IPS-NIHi11 (cell line): ENCODE measurements around the gene IGFBP2.

ENCODE experiments used
- DNase-seq: peaks from one replicate; pipeline ENCODE4 v3.0.0; 2012; ENCODE audit warnings: mixed read lengths, low spot score

Gene IGFBP2

DNA sequence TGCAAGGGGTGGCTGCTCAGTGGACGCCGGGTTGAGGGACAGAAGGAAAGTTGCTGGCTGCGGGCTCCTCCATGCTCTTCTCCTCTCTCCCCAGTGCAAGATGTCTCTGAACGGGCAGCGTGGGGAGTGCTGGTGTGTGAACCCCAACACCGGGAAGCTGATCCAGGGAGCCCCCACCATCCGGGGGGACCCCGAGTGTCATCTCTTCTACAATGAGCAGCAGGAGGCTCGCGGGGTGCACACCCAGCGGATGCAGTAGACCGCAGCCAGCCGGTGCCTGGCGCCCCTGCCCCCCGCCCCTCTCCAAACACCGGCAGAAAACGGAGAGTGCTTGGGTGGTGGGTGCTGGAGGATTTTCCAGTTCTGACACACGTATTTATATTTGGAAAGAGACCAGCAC, 30.6 kb downstream of the IGFBP2 start:
- no peak for DNase-seq

- DNase-seq = no peak
Measured at GRCh38 chr2:216664593-216665034, 31.4 kb downstream of the IGFBP2 start.

DNA sequence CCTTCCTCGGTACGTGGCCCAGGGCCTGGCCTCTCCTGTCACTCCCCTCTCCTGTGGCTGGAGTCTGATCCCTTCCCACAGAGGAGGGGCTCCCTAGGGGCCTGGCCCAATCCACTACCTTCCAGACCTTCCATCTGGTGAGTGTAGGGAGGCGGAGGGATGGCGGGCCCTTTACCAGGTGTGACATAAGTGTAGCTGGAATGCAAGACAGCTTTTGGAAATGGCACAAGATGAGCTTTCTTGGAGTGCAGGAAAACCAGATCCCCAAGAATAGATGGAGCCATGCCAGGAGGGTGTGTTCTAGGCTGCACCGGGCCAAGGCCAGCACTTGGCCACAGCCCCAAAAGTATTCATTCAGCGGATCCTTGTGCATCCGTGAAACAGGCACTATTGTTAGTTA, 32.0 kb downstream of the IGFBP2 start:
- peak; percentile 57 for DNase-seq

GRCh38 chr2:216665717-216666116, 32.5 kb downstream of the IGFBP2 start:
- DNase-seq = peak; percentile 87

DNA sequence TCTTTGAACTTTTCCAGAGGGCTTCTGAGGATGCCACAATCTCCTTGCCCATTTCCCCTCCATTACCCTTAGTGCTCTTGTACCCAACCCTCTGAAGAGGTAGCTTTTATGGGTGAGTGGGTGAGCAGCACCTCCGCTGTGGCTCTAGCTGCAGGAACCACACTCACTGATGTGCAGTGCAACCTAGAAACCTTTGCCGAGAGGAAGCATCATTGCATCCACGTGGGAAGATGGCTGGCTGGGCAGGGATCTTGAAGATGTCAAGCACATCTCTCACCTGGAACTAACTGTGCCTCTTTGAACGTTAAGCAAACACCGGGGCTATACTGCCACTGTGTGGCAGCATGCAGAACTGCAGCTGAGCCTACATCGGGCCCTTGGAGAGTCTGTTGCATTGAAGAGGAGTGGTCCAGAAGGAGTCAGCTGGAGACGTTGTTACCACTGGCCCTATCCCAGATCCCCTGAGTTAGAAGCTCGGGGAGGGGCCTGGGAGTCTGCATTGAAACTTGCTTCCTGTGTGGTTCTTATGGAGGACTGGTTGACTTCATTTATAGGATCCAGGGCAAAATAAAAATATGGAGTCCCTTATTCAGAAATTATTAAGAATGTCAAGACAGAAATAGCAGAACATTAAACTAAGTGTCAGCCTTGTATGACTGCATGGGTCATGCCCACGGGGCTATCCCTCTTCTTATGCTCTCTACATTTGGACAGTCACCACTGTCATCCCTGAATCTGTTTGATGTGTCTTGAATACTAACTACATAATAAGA, 33.4 kb downstream of the IGFBP2 start:
- peak; percentile 79 for DNase-seq

- DNase-seq = no peak
Measured at GRCh38 chr2:216670266-216671080, 37.3 kb downstream of the IGFBP2 start.

GRCh38 chr2:216671081-216671411, 37.8 kb downstream of the IGFBP2 start:
- no peak for DNase-seq

DNA sequence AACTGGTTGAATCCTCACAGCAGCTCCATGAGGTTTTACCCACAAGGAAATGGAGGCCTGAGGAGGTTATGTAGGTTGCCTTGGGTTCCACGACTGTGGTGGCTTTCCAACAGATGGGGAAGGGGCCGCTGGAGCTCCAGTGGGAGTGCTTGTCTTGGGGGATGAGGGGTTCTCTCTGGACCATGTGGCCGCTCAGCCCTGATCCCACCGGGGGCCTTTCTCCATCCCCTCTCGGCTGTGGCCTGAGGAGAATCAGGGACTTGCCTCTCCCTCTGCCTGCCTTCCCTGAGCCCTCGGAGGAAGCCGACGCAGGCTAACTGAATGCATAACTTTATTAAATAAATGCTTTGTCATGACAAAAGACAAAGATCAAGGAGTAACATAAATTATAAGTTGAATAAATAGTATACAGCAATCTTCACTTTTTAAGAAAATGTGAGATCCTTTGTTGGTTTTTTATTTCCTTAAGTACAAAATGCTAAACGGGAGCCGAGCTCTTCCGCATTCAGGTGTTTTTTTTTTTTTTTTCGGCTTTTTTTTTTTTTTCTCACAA, 38.6 kb downstream of the IGFBP2 start:
- DNase-seq = no peak

DNA sequence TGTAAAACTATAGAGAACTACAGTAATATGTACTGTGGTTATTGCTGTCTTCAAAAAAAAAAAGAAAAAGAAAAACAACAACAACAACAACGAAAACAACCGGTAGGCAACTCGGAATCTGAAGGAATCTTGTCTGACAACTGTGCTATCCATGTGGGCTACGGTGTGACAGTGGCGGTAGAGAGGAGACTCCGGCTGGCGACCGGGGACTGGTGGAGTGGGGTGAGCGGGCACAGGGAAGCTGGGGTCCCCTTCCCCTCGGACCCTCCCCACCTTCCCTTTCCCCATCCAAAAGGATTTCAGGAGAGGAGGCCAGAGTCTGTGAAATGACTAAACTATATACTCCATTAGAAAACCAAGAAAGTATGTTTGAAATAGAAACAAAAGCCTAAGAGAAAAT, 39.2 kb downstream of the IGFBP2 start:
- DNase-seq = no peak

- no peak for DNase-seq
Measured at GRCh38 chr2:216673021-216673420, 39.8 kb downstream of the IGFBP2 start.

GRCh38 chr2:216673609-216674008, 40.4 kb downstream of the IGFBP2 start:
- DNase-seq = no peak

DNA sequence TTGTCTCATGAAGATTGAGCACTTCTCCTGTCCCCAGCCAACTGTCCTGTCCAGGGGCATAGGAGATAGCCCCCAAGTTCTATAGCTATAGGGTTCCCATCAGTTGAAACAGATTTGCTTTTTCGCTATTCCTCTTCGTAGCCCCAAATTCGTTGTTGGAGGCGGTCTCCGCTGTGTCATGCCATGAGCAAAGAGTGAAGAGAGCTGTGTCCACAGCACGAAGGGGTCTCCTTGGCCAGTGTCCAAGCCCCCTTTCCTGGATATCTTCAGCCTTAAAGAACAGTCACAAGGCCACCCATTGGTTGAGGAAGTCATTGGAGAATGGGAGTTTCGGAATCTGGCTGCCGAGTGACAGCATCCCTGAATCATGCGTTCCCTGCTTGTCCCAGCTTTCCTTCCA, 41.2 kb downstream of the IGFBP2 start:
- DNase-seq = no peak

- no peak for DNase-seq
Measured at GRCh38 chr2:216676630-216677029, 43.4 kb downstream of the IGFBP2 start.

DNA sequence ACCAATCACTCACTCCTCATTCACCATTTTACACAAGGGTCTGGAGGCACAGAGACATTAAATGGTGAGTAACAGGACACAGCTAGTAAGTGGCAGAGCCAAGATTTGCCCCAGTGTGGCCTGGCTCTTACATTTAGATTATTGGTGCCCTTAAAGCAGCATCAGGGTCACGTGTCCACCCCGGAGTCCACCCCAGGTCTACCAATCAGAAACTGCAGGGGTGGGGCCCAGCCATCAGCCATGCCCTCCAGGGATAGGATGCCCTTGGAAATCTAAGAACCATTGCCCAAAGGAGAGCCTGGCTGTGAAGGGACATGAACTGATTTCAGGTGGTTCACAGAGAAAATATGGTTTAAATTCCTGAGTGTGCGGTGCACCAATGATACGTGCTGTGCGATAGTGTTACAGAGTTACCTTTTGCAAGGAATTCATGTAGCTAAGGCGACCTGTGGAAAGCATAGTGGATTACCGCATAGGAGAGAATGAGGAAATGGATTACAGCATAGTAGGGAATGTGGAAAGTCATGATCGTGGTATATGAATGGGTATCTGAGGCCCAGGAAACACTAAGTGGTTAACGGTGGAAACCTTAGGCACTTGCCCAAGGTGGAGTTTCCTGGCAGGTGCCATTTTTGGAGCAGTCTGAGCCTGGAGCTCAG, 44.3 kb downstream of the IGFBP2 start:
- DNase-seq = no peak

GRCh38 chr2:216678098-216678465, 44.9 kb downstream of the IGFBP2 start:
- no peak for DNase-seq

DNA sequence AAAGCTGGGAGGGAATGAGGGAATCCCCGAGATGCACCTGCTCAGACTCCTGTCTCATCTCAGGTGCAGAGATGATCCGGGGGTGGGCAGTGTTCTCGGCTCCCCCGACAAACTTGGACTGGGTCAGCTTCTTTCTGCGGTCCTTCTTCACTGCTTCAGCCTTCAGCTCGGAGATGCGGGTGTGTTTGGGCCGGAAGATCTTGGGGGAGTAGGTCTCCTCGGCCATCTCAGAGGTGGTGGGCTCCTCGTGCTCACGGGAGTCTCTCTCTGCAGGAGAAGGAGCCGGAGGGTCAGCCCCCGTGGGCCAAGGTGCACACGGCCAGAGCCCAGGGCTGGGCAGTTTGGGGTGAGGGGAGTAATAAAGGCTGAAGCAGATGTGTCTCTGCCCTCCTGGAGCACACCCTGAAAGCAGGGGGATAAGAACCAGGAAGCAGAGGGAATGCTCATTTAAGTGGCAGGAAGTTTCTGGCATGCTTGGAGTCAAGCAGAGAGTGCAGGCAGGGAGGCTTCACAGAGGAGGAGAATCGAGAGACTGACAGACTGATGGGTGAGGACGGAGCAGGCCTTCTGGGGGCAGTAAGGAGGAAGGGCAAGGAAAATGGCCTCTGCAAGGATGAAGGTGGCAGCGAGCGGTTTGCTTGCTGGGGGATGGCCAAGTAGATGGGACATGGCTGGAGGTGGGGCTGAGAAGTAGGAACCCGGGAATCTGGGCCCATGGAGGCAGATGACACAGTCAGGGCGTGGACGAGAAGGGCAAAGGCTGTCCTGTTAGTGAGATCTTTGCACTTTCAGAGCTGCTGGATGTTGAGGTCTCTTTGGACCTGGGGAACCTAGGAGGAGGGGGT, 45.8 kb downstream of the IGFBP2 start:
- no peak for DNase-seq

GRCh38 chr2:216679658-216680024, 46.4 kb downstream of the IGFBP2 start:
- no peak for DNase-seq

DNA sequence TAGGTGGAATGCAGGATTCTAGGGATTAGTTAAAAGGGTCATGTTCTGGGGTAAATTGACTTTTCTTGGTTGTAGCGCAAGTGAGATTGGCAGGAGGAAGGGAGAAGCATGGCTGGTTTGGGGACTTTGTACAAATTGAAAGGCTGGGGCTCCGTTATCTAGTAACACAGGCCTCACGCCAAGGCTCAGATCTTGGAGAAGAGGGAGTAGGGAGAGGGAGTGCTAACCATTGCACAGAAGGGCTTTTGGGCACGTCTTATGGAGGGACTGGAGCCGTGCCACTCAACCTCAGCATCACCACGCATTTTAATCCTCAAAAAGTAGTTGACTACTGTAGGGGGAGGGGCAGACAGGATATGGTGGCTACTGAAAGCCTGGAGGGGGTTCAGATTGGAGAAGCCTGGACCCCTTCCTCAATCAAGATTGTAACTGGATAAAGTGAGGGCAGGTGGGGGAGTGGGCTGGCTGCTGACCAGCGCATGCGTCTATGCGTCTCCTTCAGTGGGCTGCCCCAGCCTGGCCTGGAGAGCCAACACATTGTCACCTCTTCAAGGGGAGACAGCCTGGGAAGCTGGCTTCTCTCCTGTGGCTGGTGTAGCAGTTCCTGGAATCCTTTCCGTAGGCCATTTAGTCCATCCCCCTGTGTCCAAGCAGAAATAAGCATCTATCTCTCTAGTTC, 47.9 kb downstream of the IGFBP2 start:
- DNase-seq = no peak

- no peak for DNase-seq
Measured at GRCh38 chr2:216681683-216682082, 48.5 kb downstream of the IGFBP2 start.

DNA sequence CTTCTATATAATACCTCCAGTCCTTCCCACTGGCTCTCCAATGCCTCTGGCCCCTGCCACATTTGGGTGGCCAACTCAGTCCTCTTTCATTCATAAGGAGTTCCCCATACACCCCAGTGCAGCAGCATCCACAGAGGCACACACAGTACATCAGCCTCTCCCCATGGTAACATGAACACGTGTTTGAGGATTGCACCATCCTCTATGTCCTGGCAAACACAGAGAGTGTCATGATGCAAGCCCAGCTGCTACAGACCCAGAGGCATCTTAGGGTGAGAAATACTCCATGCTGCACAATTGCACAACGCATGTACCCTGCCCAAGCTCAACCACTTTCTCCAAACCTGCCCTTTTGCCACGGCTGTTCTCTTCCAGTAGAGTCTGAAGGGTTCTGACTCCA, 50.6 kb downstream of the IGFBP2 start:
- DNase-seq = no peak

DNA sequence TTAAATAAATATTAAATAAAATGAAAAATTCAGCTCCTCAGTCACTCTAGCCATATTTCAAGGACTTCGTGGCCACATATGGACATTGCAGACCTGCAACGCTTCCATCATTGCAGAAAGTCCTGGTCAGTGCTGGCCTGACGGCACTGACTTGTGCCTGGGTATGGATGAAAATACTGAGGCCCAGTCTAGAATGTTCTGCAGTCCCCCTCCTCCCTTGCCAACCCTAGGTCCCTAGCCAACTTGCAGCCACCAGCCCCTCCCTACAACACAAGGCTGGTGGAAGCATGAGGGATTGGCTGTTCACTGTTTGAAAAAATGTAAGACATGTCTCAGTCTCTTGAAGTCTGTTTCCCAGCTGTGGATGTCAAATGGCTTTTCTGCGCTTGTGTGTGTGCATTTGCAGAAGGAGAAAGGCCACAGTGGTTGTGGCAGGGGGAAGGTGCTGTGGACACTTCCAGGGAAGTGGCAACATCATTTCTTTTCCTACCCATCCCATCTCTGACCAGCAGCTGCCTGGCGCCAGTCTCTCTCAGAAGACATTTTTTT, 52.2 kb downstream of the IGFBP2 start:
- DNase-seq = no peak
